ENCODE data around the gene CBX3.
"Not testable (repeated sequence)": the region's sequence is repeated elsewhere in the genome, so short reads cannot be mapped to it uniquely, and the experiment has no call there.

The CBX3 gene

DNA sequence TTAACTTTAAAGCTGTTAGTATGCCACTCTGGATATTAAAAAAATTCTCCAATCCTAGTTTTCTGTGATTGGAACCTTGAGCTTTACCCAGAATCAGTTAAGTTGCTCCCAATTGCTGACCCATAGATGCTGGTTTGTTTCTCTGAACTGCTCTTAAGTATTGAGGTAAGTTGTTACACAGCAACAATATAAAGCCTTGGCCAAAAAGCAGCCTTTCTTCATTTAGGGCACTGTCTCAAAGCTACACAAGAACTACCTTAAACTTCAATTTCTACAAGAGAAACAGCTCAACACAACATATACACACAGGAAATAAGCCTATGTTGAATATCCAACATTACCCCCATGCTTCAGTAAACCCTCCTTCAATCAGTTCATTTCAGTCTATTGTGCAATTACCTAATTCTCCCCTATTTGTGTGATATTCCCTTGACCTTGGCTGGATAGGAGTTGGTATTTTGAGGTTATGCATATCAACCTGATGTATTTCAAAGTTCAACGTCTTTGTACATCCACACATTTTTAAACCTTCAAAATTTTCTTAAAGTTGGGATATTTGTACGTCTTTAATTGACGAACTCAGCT lies 12.5 kb upstream of the CBX3 start:
- no peak overlapping the region for H3K4me3 ChIP-seq (ENCODE audit: low read length)
- TF ChIP-seq ZNF274 (IDR thresholded peaks at IDR 0.05; ENCODE audit: low read depth, low read length): no peak

GRCh38 chr7:26189697-26190096 lies 11.8 kb upstream of the CBX3 start:
- no peak overlapping the region for H3K4me3 ChIP-seq (ENCODE audit: low read length)
- TF ChIP-seq ZNF274 (IDR thresholded peaks at IDR 0.05; ENCODE audit: low read depth, low read length): no peak

DNA sequence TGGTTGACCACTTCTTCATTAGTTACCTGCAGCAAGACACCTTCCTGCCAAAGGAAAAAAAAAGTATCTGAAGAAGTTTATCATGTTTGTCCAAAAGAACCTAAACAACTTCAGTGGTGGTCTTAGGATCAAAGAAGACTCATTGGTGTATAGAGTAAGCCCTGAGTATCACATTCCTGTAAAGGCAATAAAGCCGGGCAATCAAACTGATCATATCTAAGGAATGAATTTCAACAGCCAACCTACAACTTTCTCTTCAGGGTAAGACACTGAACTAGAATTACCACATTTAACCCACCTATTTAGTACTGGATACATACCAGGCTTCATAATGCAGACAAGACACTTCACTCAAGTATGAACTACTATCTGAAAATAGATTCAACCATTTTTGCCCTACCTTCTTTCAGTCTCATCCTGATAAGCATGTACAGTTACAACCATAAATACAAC lies 11.1 kb upstream of the CBX3 start:
- H3K4me3 ChIP-seq (ENCODE audit: low read length): no peak overlapping the region

GRCh38 chr7:26191233-26191973 lies 10.1 kb upstream of the CBX3 start:
- no peak overlapping the region for H3K4me3 ChIP-seq (ENCODE audit: low read length)
- TF ChIP-seq ZNF274 (IDR thresholded peaks at IDR 0.05; ENCODE audit: low read depth, low read length): no peak

More for the DNA sequence above, 11.1 kb upstream of the CBX3 start:
- no peak for TF ChIP-seq ZNF274 (IDR thresholded peaks at IDR 0.05; ENCODE audit: low read depth, low read length)

- no peak overlapping the region; the same call in 1 of the 2 replicates for H3K4me3 ChIP-seq (ENCODE audit: low read length)
- TF ChIP-seq ZNF274 (IDR thresholded peaks at IDR 0.05; ENCODE audit: low read depth, low read length): no peak
Observed at GRCh38 chr7:26191974-26192479, 9.5 kb upstream of the CBX3 start.

GRCh38 chr7:26192485-26193087 lies 9.0 kb upstream of the CBX3 start:
- no peak for TF ChIP-seq ZNF274 (IDR thresholded peaks at IDR 0.05; ENCODE audit: low read depth, low read length)
- no peak overlapping the region; the same call in 1 of the 2 replicates for H3K4me3 ChIP-seq (ENCODE audit: low read length)

DNA sequence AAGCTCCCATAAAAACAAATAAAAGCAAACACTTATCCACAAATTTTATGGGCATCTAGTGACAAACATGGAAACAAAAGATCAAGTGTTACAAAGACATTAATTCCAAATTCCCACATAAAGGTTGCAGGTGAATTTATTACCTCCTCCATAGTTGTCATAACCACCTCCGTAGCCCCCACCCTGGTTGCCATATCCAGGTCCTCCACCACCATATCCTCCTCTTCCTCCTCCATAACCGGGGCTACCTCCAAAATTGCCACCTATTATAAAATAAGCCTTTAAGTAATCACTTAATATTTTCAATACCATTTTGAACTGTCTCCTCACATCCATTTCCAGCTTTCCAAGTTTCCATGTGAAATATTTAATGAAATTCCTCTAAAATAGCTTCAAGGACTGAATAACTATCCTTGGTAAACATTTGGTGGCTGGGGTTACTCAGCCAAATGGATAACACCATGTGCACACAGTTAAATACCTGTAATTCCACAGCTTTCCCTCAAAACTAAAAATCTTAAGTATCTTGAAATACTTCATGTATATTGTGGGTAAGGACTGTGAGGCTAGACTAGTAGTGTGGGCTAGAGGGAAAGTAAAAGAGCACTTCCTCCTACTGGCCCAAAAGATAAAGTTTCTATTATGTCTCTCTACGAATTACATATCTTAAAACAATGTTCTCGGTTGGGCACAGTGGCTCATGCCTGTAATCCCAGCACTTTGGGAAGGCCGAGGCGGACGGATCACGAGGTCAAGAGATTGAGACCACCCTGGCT lies 7.9 kb upstream of the CBX3 start:
- peak overlapping the region; percentile 31; the same call in 1 of the 2 replicates for H3K4me3 ChIP-seq (ENCODE audit: low read length)
- TF ChIP-seq ZNF274 (IDR thresholded peaks at IDR 0.05; ENCODE audit: low read depth, low read length): no peak

DNA sequence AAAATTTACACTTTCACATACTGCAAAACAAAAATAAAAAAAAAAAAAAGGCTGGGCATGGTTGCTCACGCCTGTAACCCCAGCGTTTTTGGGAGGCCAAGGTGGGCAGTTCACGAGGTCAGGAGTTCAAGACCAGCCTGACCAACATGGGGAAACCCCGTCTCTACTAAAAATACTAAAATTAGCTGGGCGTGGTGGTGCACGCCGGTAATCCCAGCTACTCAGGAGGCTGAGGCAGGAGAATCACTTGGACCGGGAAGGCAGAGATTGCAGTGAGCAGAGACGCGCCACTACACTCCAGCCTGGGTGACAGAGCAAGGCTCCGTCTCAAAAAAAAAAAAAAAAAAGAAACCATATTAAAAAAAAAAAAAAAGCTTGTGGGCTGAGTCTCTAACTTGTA lies 6.8 kb upstream of the CBX3 start:
- H3K4me3 ChIP-seq (ENCODE audit: low read length): not testable (repeated sequence)

DNA sequence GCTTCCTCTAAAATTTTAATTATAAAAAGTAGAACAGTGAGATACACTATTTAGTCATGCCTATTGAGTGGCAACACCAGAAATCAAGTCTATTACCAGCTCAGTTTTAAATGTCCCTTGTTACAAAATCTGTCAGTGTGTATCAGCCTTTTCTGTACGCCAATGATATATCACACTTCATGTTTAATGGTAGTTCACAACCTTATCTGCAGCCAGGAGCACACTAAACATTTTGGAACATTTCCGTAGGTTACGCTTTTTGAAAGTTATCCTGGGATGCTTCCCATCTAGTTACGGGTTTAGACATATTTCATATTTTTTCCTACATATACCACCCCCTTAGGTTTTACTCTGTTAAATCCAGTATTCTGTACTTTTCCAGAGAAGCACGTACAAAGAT lies 6.4 kb upstream of the CBX3 start:
- peak overlapping the region; percentile 89; the same call in 1 of the 2 replicates for H3K4me3 ChIP-seq (ENCODE audit: low read length)
- no peak for TF ChIP-seq ZNF274 (IDR thresholded peaks at IDR 0.05; ENCODE audit: low read depth, low read length)

GRCh38 chr7:26195867-26196657 lies 5.5 kb upstream of the CBX3 start:
- H3K4me3 ChIP-seq (ENCODE audit: low read length): peak overlapping the region; percentile 89; the same call in 1 of the 2 replicates
- no peak for TF ChIP-seq ZNF274 (IDR thresholded peaks at IDR 0.05; ENCODE audit: low read depth, low read length)

GRCh38 chr7:26197153-26198115 lies 4.1 kb upstream of the CBX3 start:
- TF ChIP-seq ZNF274 (IDR thresholded peaks at IDR 0.05; ENCODE audit: low read depth, low read length): no peak
- H3K4me3 ChIP-seq (ENCODE audit: low read length): peak overlapping the region; percentile 89

GRCh38 chr7:26198133-26198780 lies 3.3 kb upstream of the CBX3 start:
- peak overlapping the region; percentile 89; the same call in 1 of the 2 replicates for H3K4me3 ChIP-seq (ENCODE audit: low read length)
- no peak for TF ChIP-seq ZNF274 (IDR thresholded peaks at IDR 0.05; ENCODE audit: low read depth, low read length)
